K562 (cell line): ENCODE data around the gene PPM1E. TPM values are rescaled to one million over a fixed set of nuclear protein-coding genes. Genes with fewer than 3 reads are reported as not detected.

Experiments
- ATAC-seq: fragments of 200-7000 bp; cut with Tn5 transposase; 3 replicates; pipeline ENCODE4 v1.9.1; 2020; ENCODE audit warnings: moderate library complexity
- BruUV-seq: library from RNA; stranded (reverse); fragments of 400-500 nt; replicated peaks from 2 replicates; lab custom pipeline; 2021; lab: Mats Ljungman, UMichigan
- CTCF ChIA-PET: fragments of 300-600 bp; formaldehyde crosslinking; extraction: SDS; loops from one replicate; lab custom pipeline; 2021; ENCODE audit warnings: low intra/inter-chr PET ratio; lab: Yijun Ruan, JAX
- POLR2A ChIA-PET: fragments of 300-600, 350-650 bp; sonication (Branson Sonifier 250); formaldehyde crosslinking; extraction: SDS; loops from one replicate; lab custom pipeline; 2021; ENCODE audit warnings: antibody characterized with exemption, inconsistent platforms; lab: Yijun Ruan, JAX
- DNase-seq, 4 experiments: peaks; one replicate each; pipeline versions ENCODE4 v3.0.0 to v3.0.0-alpha.2; 2011 to 2018; ENCODE audit warnings: low spot score in 3 of 4, mixed read lengths in 3 of 4; ENCODE audit errors: extremely low read depth in 1 of 4
- FAIRE-seq: peaks from 2 replicates; lab custom pipeline; 2011; peaks lifted over from hg19 to GRCh38; lab: Jason Lieb, UNC
- H2AFZ ChIP-seq: 2 replicates; pipeline ENCODE4 v1.6.0; 2011; ENCODE audit warnings: low read depth, low read length, control low read depth, inconsistent platforms
- H3K27ac ChIP-seq: fragments of 200-600 bp; 3 replicates; pipeline ENCODE4 v1.8.0; 2011; ENCODE audit warnings: low read depth, mild to moderate bottlenecking, control low read depth, inconsistent platforms, low read length, moderate library complexity, mixed read lengths; ENCODE audit errors: extremely low read depth
- H3K27me3 ChIP-seq, 2 experiments: fragments of 300-600 bp in 1 of 2; 2 replicates in 1 of 2; 3 replicates in 1 of 2; pipeline versions ENCODE4 v1.6.0 to v1.8.0; 2011; ENCODE audit warnings: inconsistent platforms in 2 of 2, low read length in 2 of 2, mild to moderate bottlenecking in 1 of 2, mixed read lengths in 1 of 2, moderate library complexity in 1 of 2; ENCODE audit not compliant: control insufficient read depth in 2 of 2, insufficient read depth in 2 of 2
- H3K36me3 ChIP-seq: fragments of 300-600 bp; 3 replicates; pipeline ENCODE4 v1.8.0; 2011; ENCODE audit warnings: mild to moderate bottlenecking, low read length, inconsistent platforms; ENCODE audit not compliant: control insufficient read depth, insufficient read depth
- H3K4me1 ChIP-seq, 2 experiments: fragments of 200-600 bp in 1 of 2; replicated peaks in 1 of 2; 2 replicates in 1 of 2; 3 replicates in 1 of 2; pipeline versions ENCODE4 v1.5.1 to v1.8.0; 2011; ENCODE audit warnings: inconsistent platforms in 2 of 2, low read length in 2 of 2, mild to moderate bottlenecking in 1 of 2, mixed read lengths in 1 of 2, moderate library complexity in 1 of 2; ENCODE audit not compliant: control insufficient read depth in 2 of 2, insufficient read depth in 2 of 2
- H3K4me2 ChIP-seq: 2 replicates; pipeline ENCODE4 v1.6.1; 2011; ENCODE audit warnings: low read length, control low read depth, inconsistent platforms, mixed read lengths; ENCODE audit not compliant: insufficient read depth
- H3K4me3 ChIP-seq: fragments of 200-600 bp; sonication (generic), shearing (Covaris generic); 2 replicates; pipeline ENCODE4 v1.5.1; 2016; ENCODE audit warnings: control low read depth, inconsistent platforms
- H3K79me2 ChIP-seq: fragments of 200-600 bp; 3 replicates; pipeline ENCODE4 v1.8.0; 2011; ENCODE audit warnings: low read length, inconsistent platforms; ENCODE audit not compliant: control insufficient read depth, insufficient read depth
- H3K9ac ChIP-seq, 2 experiments: 2 replicates each; pipeline versions ENCODE4 v1.6.0 to v1.6.1; 2011; ENCODE audit warnings: low read depth in 2 of 2, low read length in 2 of 2, control low read depth in 1 of 2, inconsistent platforms in 1 of 2, mild to moderate bottlenecking in 1 of 2, mixed read lengths in 1 of 2; ENCODE audit not compliant: insufficient read depth in 1 of 2
- H3K9me1 ChIP-seq: one replicate; pipeline ENCODE4 v1.6.0; 2011; ENCODE audit warnings: inconsistent platforms, mild to moderate bottlenecking, low read length, moderate library complexity; ENCODE audit not compliant: control insufficient read depth, insufficient read depth
- H3K9me3 ChIP-seq: replicated peaks from 2 replicates; pipeline ENCODE4 v1.5.1; 2011; ENCODE audit warnings: low read depth, low read length, inconsistent platforms; ENCODE audit not compliant: control insufficient read depth, insufficient read depth
- H4K20me1 ChIP-seq: replicated peaks from 2 replicates; pipeline ENCODE4 v1.6.1; 2011; ENCODE audit warnings: low read length, inconsistent platforms, mixed read lengths; ENCODE audit not compliant: control insufficient read depth, insufficient read depth
- C11orf30 ChIP-seq: fragments of 450-650 bp; IDR thresholded peaks from 2 replicates; pipeline ENCODE4 v1.6.1; 2016; ENCODE audit warnings: low read depth, mild to moderate bottlenecking
- NEUROD1 ChIP-seq: fragments of 150-350 bp; IDR thresholded peaks from 2 replicates; pipeline ENCODE4 v1.6.1; 2014; ENCODE audit warnings: borderline replicate concordance, low read length, low read depth; ENCODE audit not compliant: partially characterized antibody
- ZBTB11 ChIP-seq, 3 experiments: fragments of 200-800 bp in 1 of 3; fragments of 250-450 bp in 1 of 3; fragments of 450-650 bp in 1 of 3; sonication (Bioruptor Pico) in 1 of 3; sonication (Bioruptor generic) in 1 of 3; formaldehyde crosslinking in 1 of 3; IDR thresholded peaks; 2 replicates each; pipeline versions ENCODE4 v1.6.1 to v1.8.0; 2016 to 2022; ENCODE audit warnings: mild to moderate bottlenecking in 2 of 3, missing genetic modification characterization in 2 of 3, missing compliant biosample characterization in 1 of 3, moderate library complexity in 1 of 3
- ZNF316 ChIP-seq: fragments of 450-650 bp; IDR thresholded peaks from 2 replicates; pipeline ENCODE4 v1.6.1; 2016
- ZNF695 ChIP-seq: fragments of 450-650 bp; formaldehyde crosslinking; IDR thresholded peaks from 2 replicates; pipeline ENCODE4 v1.4.0; 2020; ENCODE audit warnings: mild to moderate bottlenecking, moderate library complexity
- ZNF76 ChIP-seq: fragments of 250-450 bp; sonication (Bioruptor Pico); IDR thresholded peaks from 2 replicates; pipeline ENCODE4 v1.4.0; 2020; ENCODE audit warnings: mild to moderate bottlenecking, moderate library complexity, borderline replicate concordance
- WGBS: fragments of 100-300 bp; shearing (Covaris generic); methylation state at CpG from one replicate; pipeline ENCODE4 v1.1.6; 2016; ENCODE audit warnings: low coverage, mixed read lengths; ENCODE audit not compliant: insufficient coverage; ENCODE audit errors: missing lambda C conversion rate; 5-methylcytosine and 5-hydroxymethylcytosine counted together
- in situ Hi-C: fragments of 300-500 bp; cut with MboI; formaldehyde crosslinking; loops from 4 replicates; pipeline ENCODE4 v1.15.0; 2018; ENCODE audit warnings: inconsistent platforms, mixed read lengths
- intact Hi-C: fragments of 100-400 bp; cut with micrococcal nuclease; formaldehyde crosslinking; loops from 2 replicates; pipeline ENCODE4 v1.14.2; 2022
- polyA plus RNA-seq, 8 experiments: library from polyadenylated mRNA; depleted of rRNA in 4 of 8; stranded (reverse) in 5 of 8; unstranded in 3 of 8; fragments of >200 nt; fragmentation: Nextera tagmentation in 2 of 8; fragmentation: Illumina TruSeq in 1 of 8; extraction: Ambion mirVana in 2 of 8; extraction: Trizol in 1 of 8; gene quantifications; 2 replicates each; pipeline versions ENCODE4 v1.2.1 to v1.2.3, GENCODE V29; 2011 to 2014; ENCODE audit warnings: inconsistent platforms in 1 of 8, missing spikeins in 1 of 8
- total RNA-seq, 7 experiments: library from RNA; depleted of rRNA in 6 of 7; stranded (reverse); fragments of >200 nt in 6 of 7; fragmentation: Illumina TruSeq in 2 of 7; extraction: Trizol in 2 of 7; gene quantifications; 2 replicates each; pipeline versions ENCODE4 v1.2.1 to v1.2.3, GENCODE V29; 2011 to 2021; ENCODE audit warnings: low replicate concordance in 1 of 7
- TF ChIP-seq, protein P1 (sequence below): fragments of 250-450 bp; sonication (Bioruptor Pico); IDR thresholded peaks from 2 replicates; pipeline ENCODE4 v1.4.0; 2020; ENCODE audit warnings: mild to moderate bottlenecking, moderate library complexity, borderline replicate concordance

The PPM1E gene
- total and polyA plus RNA-seq, 9 of the 15 experiments (the other 6 are each of a cell fraction or from before 2014, with no cell fraction given): 1.0 to 5.7 (median 4.7) TPM

GRCh38 chr17:58823051-58823525 lies 67.4 kb downstream of the PPM1E start:
- Histone ChIP-seq H3K9me1 (no peaks in the 10 kb centered on the region), H3K4me2 (no peak overlapping the region), H2AFZ (no peak overlapping the region), H3K9ac (no peak overlapping the region), H3K4me3 (no peak overlapping the region), H3K9me3 (no peaks in the 10 kb centered on the region), H3K4me1 (no peaks in the 10 kb centered on the region; a peak in 1 of 5 replicates), H3K27ac (no peak overlapping the region), H3K27me3 (no peaks in the 10 kb centered on the region), H3K79me2 (no peaks in the 10 kb centered on the region), H4K20me1 (no peaks in the 10 kb centered on the region), H3K36me3 (no peaks in the 10 kb centered on the region)
- in situ Hi-C loops: no loop called here
- intact Hi-C loops: no loop called here
- ChIA-PET POLR2A (no interaction called here), CTCF (no interaction called here)
- WGBS: 53% methylated on average over 2 of the region's 2 CpGs
- BruUV-seq: no TSS peak
- FAIRE-seq (no peak), ATAC-seq (no peak), DNase-seq (no peak)
- peak; percentile 35; the same call in 1 of the 2 replicates for TF ChIP-seq C11orf30
- TF ChIP-seq, protein P1, sequence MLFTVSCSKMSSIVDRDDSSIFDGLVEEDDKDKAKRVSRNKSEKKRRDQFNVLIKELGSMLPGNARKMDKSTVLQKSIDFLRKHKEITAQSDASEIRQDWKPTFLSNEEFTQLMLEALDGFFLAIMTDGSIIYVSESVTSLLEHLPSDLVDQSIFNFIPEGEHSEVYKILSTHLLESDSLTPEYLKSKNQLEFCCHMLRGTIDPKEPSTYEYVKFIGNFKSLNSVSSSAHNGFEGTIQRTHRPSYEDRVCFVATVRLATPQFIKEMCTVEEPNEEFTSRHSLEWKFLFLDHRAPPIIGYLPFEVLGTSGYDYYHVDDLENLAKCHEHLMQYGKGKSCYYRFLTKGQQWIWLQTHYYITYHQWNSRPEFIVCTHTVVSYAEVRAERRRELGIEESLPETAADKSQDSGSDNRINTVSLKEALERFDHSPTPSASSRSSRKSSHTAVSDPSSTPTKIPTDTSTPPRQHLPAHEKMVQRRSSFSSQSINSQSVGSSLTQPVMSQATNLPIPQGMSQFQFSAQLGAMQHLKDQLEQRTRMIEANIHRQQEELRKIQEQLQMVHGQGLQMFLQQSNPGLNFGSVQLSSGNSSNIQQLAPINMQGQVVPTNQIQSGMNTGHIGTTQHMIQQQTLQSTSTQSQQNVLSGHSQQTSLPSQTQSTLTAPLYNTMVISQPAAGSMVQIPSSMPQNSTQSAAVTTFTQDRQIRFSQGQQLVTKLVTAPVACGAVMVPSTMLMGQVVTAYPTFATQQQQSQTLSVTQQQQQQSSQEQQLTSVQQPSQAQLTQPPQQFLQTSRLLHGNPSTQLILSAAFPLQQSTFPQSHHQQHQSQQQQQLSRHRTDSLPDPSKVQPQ (CRISPR knock-in tag): no peak
- no peak for TF ChIP-seq ZNF76 (CRISPR knock-in tag)
- peak; percentile 48; the same call in 1 of the 2 replicates for TF ChIP-seq ZNF316
- no peak for TF ChIP-seq NEUROD1
- no peak for TF ChIP-seq ZNF695 (CRISPR knock-in tag)
- peak in 1 of 3 experiments; percentile 52; a peak in 1 of 6 replicates for TF ChIP-seq ZBTB11 (CRISPR knock-in tag; IDR thresholded peaks at IDR 0.05)
